Ovary (tissue), 9 donors: ENCODE results near the gene FBXW5. TPM values are rescaled to one million over a fixed set of nuclear protein-coding genes. Genes with fewer than 3 reads are reported as not detected.

ENCODE experiments used
- DNase-seq, 5 donors: peaks; one replicate each; pipeline ENCODE4 v3.0.0-alpha.2; 2019 to 2020
- H3K27ac ChIP-seq, 2 donors: fragments of 200-600 bp; one replicate each; pipeline versions ENCODE4 v1.5.1 to v1.8.0; 2019 to 2022
- H3K27me3 ChIP-seq: fragments of 200-600 bp; one replicate; pipeline ENCODE4 v1.8.0; 2022
- H3K36me3 ChIP-seq: fragments of 200-600 bp; sonication (generic); one replicate; pipeline ENCODE4 v1.5.1; 2019
- H3K4me1 ChIP-seq: one replicate; pipeline ENCODE4 v1.8.1; 2013; ENCODE audit warnings: mild to moderate bottlenecking, moderate library complexity; ENCODE audit not compliant: insufficient read depth
- H3K4me3 ChIP-seq: fragments of 200-600 bp; sonication (generic); one replicate; pipeline ENCODE4 v1.5.1; 2017
- H3K9me3 ChIP-seq, 2 donors: fragments of 200-600 bp in 1 of 2; sonication (generic) in 1 of 2; one replicate each; pipeline versions ENCODE4 v1.5.1 to v1.8.1; 2013 to 2019; ENCODE audit warnings: mild to moderate bottlenecking in 1 of 2, moderate library complexity in 1 of 2
- EP300 ChIP-seq: sonication (generic); formaldehyde crosslinking; IDR thresholded peaks from one replicate; pipeline ENCODE4 v1.6.1; 2017; ENCODE audit warnings: antibody characterized with exemption
- POLR2A ChIP-seq: fragments of 450-650 bp; IDR thresholded peaks from one replicate; pipeline ENCODE4 v1.6.1; 2017; ENCODE audit warnings: antibody characterized with exemption, mild to moderate bottlenecking, moderate library complexity
- WGBS, 3 donors: extraction: QIAGEN DNeasy Blood & Tissue Kit in 1 of 3; methylation state at CpG; one replicate each; pipeline versions ENCODE4 v1.1.5 to v1.1.7; 2013 to 2017; 5-methylcytosine and 5-hydroxymethylcytosine counted together
- intact Hi-C, 4 donors: fragments of 100-400 bp; cut with DNase I; formaldehyde crosslinking; loops; one replicate each; pipeline versions ENCODE4 v1.11.0 to v1.15.1; 2022 to 2023
- polyA plus RNA-seq, 2 donors: library from polyadenylated mRNA; stranded (reverse); fragments of 200-250 nt in 1 of 2; fragments of 350-450 nt in 1 of 2; fragmentation: Illumina TruSeq in 1 of 2; extraction: RNeasy Lipid Tissue Mini Kit (QIAGEN cat#74804) in 1 of 2; gene quantifications; one replicate each; pipeline ENCODE4 v1.2.3, GENCODE V29; 2013 to 2014
- total RNA-seq, 7 donors: library from RNA; depleted of rRNA in 2 of 7; stranded (reverse); fragments of >200 nt in 2 of 7; fragmentation: NEBNext Ultra II Directional in 3 of 7; extraction: Animal tissue kit (Norgen Biotek cat#: 25700) in 3 of 7; gene quantifications; one replicate each; pipeline versions ENCODE4 v1.1.0 to v1.2.4, GENCODE V29; 2016 to 2023
- TF ChIP-seq, protein P1 (sequence below), 3 donors: fragments of 450-650 bp in 2 of 3; fragments of 200-600 bp in 1 of 3; IDR thresholded peaks; one replicate each; pipeline versions ENCODE4 v1.5.1 to v1.8.0; 2016 to 2022; ENCODE audit warnings: antibody characterized with exemption in 3 of 3, mild to moderate bottlenecking in 1 of 3
- donor health status: DM: no; HTN: no; CAD: no; lungs with moderate emphysema.
- donor health status: DM: no; HTN: no; CAD: no.
- donor health status: Bipolar disorder and iron deficiency.
- donor health status: DM: yes; HTN: yes; CAD: no.
- donor health status: DM: no; HTN: no; CAD: no.
- donor health status: DM: yes; HTN: yes; CAD: no.

Gene FBXW5
- total and polyA plus RNA-seq, 9 donors, result 2.2 to 75.5 (median 60.5) TPM

DNA sequence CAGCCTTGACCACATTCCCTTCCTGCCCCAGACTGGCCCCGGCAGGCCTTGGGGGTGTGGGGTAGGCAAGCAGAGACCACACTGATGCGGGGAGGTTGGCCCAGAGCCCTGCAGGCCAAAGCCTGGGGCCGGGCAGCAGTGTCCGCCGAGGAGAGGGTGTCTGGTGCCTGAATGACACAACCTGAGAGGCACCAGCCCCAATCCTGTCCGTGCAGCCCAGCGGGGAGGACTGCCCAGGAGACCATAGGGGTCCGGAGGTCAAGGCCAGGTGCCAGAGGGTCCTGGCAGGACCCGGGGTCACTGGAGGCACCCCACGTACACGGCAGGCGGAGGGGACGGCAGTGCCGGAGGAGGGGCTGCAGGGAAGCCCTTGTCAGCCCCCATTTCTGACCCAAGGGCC lies 27.2 kb upstream of the FBXW5 start:
- WGBS, 3 donors, result 73 to 78% (median 76%) methylated on average over 10 to 14 of the region's 14 CpGs
- TF ChIP-seq, protein P1, sequence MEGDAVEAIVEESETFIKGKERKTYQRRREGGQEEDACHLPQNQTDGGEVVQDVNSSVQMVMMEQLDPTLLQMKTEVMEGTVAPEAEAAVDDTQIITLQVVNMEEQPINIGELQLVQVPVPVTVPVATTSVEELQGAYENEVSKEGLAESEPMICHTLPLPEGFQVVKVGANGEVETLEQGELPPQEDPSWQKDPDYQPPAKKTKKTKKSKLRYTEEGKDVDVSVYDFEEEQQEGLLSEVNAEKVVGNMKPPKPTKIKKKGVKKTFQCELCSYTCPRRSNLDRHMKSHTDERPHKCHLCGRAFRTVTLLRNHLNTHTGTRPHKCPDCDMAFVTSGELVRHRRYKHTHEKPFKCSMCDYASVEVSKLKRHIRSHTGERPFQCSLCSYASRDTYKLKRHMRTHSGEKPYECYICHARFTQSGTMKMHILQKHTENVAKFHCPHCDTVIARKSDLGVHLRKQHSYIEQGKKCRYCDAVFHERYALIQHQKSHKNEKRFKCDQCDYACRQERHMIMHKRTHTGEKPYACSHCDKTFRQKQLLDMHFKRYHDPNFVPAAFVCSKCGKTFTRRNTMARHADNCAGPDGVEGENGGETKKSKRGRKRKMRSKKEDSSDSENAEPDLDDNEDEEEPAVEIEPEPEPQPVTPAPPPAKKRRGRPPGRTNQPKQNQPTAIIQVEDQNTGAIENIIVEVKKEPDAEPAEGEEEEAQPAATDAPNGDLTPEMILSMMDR (IDR thresholded peaks at IDR 0.05), result no peak
- TF ChIP-seq POLR2A (no peak), EP300 (no peak)

DNA sequence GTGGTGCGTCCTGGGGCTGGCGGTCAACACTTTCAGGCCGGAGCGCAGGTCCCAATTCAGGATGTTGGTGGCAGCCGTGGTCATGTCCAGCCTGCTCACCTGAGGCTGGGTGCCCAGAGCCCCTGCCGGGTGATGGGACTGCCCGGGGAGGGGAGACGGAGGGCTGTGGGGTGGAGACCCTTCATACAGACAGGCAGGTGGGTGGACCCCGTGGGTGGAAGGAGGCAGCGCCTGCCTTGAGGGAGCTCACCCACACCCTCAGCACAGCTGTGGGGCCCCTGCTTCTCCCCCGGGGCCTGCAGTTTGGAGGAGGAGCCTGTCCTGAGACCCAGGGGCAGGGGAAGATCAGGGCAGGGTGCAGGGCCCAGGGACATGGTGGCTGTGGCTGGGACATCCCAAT lies 25.8 kb upstream of the FBXW5 start:
- DNase-seq, result no peak
- H3K4me3 ChIP-seq, result no peak overlapping the region
- H3K36me3 ChIP-seq, result no peaks in the 10 kb centered on the region
- H3K9me3 ChIP-seq, result no peaks in the 10 kb centered on the region
- H3K27ac ChIP-seq, result no peak overlapping the region
- no peaks in the 10 kb centered on the region for H3K4me1 ChIP-seq
- no peaks in the 10 kb centered on the region for H3K27me3 ChIP-seq
- intact Hi-C loops, result no loop called here
- 77 to 86% (median 83%) methylated on average over 9 to 11 of the region's 11 CpGs for WGBS, 3 donors
- no peak for TF ChIP-seq POLR2A
- TF ChIP-seq, protein P1 (IDR thresholded peaks at IDR 0.05), result no peak
- no peak for TF ChIP-seq EP300

More for the DNA sequence above, 27.2 kb upstream of the FBXW5 start:
- Histone ChIP-seq H3K36me3 (no peaks in the 10 kb centered on the region), H3K27ac (no peak overlapping the region), H3K27me3 (no peaks in the 10 kb centered on the region), H3K4me1 (no peaks in the 10 kb centered on the region), H3K9me3 (no peaks in the 10 kb centered on the region), H3K4me3 (no peak overlapping the region)
- intact Hi-C loops, result no loop called here
- DNase-seq, result no peak

DNA sequence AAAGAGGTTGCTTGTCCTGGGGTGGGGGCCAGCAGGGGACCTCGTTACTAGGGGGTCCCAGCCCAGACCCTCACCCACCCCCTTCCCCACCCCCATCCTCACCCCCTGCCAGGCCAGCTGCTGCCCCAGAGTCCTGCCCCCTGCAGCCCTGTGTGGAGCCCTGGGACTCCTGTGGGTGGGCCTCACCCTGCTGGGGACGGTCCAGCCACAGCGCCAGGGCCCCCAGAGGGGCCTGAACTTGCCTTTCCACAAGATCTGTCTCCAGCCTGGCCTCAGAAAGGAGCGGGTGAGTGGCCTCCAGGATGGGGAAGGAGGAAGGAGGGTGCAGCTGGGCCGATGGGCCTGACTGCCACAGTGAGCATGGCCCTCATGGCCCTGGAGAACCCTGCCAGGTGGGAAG lies 25.2 kb upstream of the FBXW5 start:
- Histone ChIP-seq H3K36me3 (no peaks in the 10 kb centered on the region), H3K27me3 (no peaks in the 10 kb centered on the region), H3K9me3 (no peaks in the 10 kb centered on the region), H3K27ac (no peak overlapping the region), H3K4me1 (no peaks in the 10 kb centered on the region), H3K4me3 (no peak overlapping the region)
- DNase-seq, result no peak
- intact Hi-C loops, result no loop called here
- 60 to 83% (median 77%) methylated on average over 1 to 5 of the region's 5 CpGs for WGBS, 3 donors
- no peak for TF ChIP-seq POLR2A
- TF ChIP-seq EP300, result no peak
- TF ChIP-seq, protein P1 (IDR thresholded peaks at IDR 0.05), result no peak

DNA sequence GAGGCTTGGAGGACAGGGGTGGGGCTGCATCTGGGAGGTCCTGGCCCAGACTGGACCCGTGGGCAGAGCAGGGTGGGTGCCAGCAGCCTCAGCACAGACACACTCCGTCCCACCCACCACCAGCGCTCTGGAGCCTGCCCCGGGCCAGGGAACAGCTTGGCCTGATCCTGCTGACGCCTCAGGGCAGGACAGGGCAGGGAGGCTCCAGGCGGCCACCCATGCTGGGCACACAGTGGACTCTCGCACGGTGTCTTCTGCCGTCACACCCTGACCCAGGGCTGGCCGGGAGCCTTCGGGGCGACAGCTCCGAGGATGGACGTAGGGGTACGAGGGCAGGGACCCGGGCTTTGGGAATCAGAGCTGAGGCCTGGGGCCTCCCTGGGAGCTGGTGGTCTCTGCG lies 24.6 kb upstream of the FBXW5 start:
- Histone ChIP-seq H3K36me3 (no peaks in the 10 kb centered on the region), H3K4me3 (no peak overlapping the region), H3K27me3 (no peaks in the 10 kb centered on the region), H3K9me3 (no peaks in the 10 kb centered on the region), H3K27ac (no peak overlapping the region), H3K4me1 (no peaks in the 10 kb centered on the region)
- 50 to 76% (median 63%) methylated on average over 13 to 17 of the region's 17 CpGs for WGBS, 3 donors
- DNase-seq, result no peak
- intact Hi-C loops, result no loop called here
- TF ChIP-seq, protein P1 (IDR thresholded peaks at IDR 0.05), result no peak
- no peak for TF ChIP-seq EP300
- TF ChIP-seq POLR2A, result no peak
